ENCODE data around the gene ARPIN. TPM values are rescaled to one million over a fixed set of nuclear protein-coding genes. Genes with fewer than 3 reads are reported as not detected.
"Not testable (repeated sequence)": the region's sequence is repeated elsewhere in the genome, so short reads cannot be mapped to it uniquely, and the experiment has no call there.

Gene ARPIN
- total and polyA plus RNA-seq, 5 donors: 10.1 to 16.0 (median 12.9) TPM

- Histone ChIP-seq H3K4me1 (ENCODE audit: control insufficient read depth, insufficient read depth, low read length) (no peaks in the 10 kb centered on the region), H3K9me3 (ENCODE audit: control insufficient read depth, low read length) (no peaks in the 10 kb centered on the region), H3K27me3 (ENCODE audit: control insufficient read depth, insufficient read depth) (no peaks in the 10 kb centered on the region), H3K27ac (ENCODE audit: low read length) (no peak overlapping the region), H3K4me3 (ENCODE audit: low read length) (no peak overlapping the region)
- intact Hi-C loops (cut with DNase I): no loop called here
- ATAC-seq (no peak), DNase-seq (no peak)
- 87% methylated on average over 9 of the region's 9 CpGs for WGBS
Measured at GRCh38 chr15:89858661-89859458, 53.9 kb downstream of the ARPIN start.

- WGBS: 86% methylated on average over 3 of the region's 3 CpGs
- ATAC-seq (peak in 1 of 2 donors; percentile 26), DNase-seq (no peak)
- Histone ChIP-seq H3K4me1 (ENCODE audit: control insufficient read depth, insufficient read depth, low read length) (no peaks in the 10 kb centered on the region), H3K4me3 (ENCODE audit: low read length) (no peak overlapping the region), H3K9me3 (ENCODE audit: control insufficient read depth, low read length) (no peaks in the 10 kb centered on the region), H3K27me3 (ENCODE audit: control insufficient read depth, insufficient read depth) (no peaks in the 10 kb centered on the region), H3K27ac (ENCODE audit: low read length) (no peak overlapping the region)
- intact Hi-C loops (cut with DNase I): no loop called here
Measured at GRCh38 chr15:89857673-89858072, 55.1 kb downstream of the ARPIN start.

GRCh38 chr15:89855948-89856347, 56.8 kb downstream of the ARPIN start:
- 93% methylated on average over 3 of the region's 3 CpGs for WGBS
- Histone ChIP-seq H3K27ac (ENCODE audit: low read length) (no peak overlapping the region), H3K9me3 (ENCODE audit: control insufficient read depth, low read length) (no peaks in the 10 kb centered on the region), H3K4me3 (ENCODE audit: low read length) (no peak overlapping the region), H3K27me3 (ENCODE audit: control insufficient read depth, insufficient read depth) (no peaks in the 10 kb centered on the region), H3K4me1 (ENCODE audit: control insufficient read depth, insufficient read depth, low read length) (no peaks in the 10 kb centered on the region)
- no peak for ATAC-seq
- intact Hi-C loops (cut with DNase I): no loop called here
- no peak for DNase-seq

GRCh38 chr15:89854863-89855262, 57.9 kb downstream of the ARPIN start:
- H3K4me3 ChIP-seq (ENCODE audit: low read length); intact Hi-C loops (cut with DNase I); H3K9me3 ChIP-seq (ENCODE audit: control insufficient read depth, low read length); ATAC-seq; H3K4me1 ChIP-seq (ENCODE audit: control insufficient read depth, insufficient read depth, low read length); H3K27me3 ChIP-seq (ENCODE audit: control insufficient read depth, insufficient read depth); H3K27ac ChIP-seq (ENCODE audit: low read length); DNase-seq: not testable (repeated sequence)
- 96% methylated on average over 11 of the region's 17 CpGs for WGBS

GRCh38 chr15:89852342-89852995, 60.3 kb downstream of the ARPIN start:
- DNase-seq (no peak), ATAC-seq (no peak)
- Histone ChIP-seq H3K9me3 (ENCODE audit: control insufficient read depth, low read length) (no peaks in the 10 kb centered on the region), H3K4me1 (ENCODE audit: control insufficient read depth, insufficient read depth, low read length) (no peaks in the 10 kb centered on the region), H3K27me3 (ENCODE audit: control insufficient read depth, insufficient read depth) (no peaks in the 10 kb centered on the region), H3K27ac (ENCODE audit: low read length) (no peak overlapping the region), H3K4me3 (ENCODE audit: low read length) (no peak overlapping the region)
- 94% methylated on average over 3 of the region's 3 CpGs for WGBS
- intact Hi-C loops (cut with DNase I): no loop called here

- no peaks in the 10 kb centered on the region for H3K9me3 ChIP-seq (ENCODE audit: control insufficient read depth, low read length)
- intact Hi-C loops (cut with DNase I): no loop called here
- 88% methylated on average over 5 of the region's 5 CpGs for WGBS
- H3K27ac ChIP-seq (ENCODE audit: low read length): no peak overlapping the region
- no peaks in the 10 kb centered on the region for H3K4me1 ChIP-seq (ENCODE audit: control insufficient read depth, insufficient read depth, low read length)
- DNase-seq (no peak), ATAC-seq (no peak)
- H3K27me3 ChIP-seq (ENCODE audit: control insufficient read depth, insufficient read depth): no peaks in the 10 kb centered on the region
- H3K4me3 ChIP-seq (ENCODE audit: low read length): no peak overlapping the region
Measured at GRCh38 chr15:89851673-89852341, 60.9 kb downstream of the ARPIN start.

GRCh38 chr15:89848970-89849292, 63.8 kb downstream of the ARPIN start:
- H3K4me1 ChIP-seq (ENCODE audit: control insufficient read depth, insufficient read depth, low read length): no peaks in the 10 kb centered on the region
- WGBS: 90% methylated on average over 2 of the region's 2 CpGs
- DNase-seq (no peak), ATAC-seq (no peak)
- intact Hi-C loops (cut with DNase I): no loop called here
- no peaks in the 10 kb centered on the region for H3K27me3 ChIP-seq (ENCODE audit: control insufficient read depth, insufficient read depth)
- H3K27ac ChIP-seq (ENCODE audit: low read length): no peak overlapping the region
- H3K4me3 ChIP-seq (ENCODE audit: low read length): no peak overlapping the region
- no peaks in the 10 kb centered on the region for H3K9me3 ChIP-seq (ENCODE audit: control insufficient read depth, low read length)

- DNase-seq (no peak), ATAC-seq (no peak)
- H3K9me3 ChIP-seq (ENCODE audit: control insufficient read depth, low read length): no peaks in the 10 kb centered on the region
- intact Hi-C loops (cut with DNase I): no loop called here
- H3K4me3 ChIP-seq (ENCODE audit: low read length): no peak overlapping the region
- no peak overlapping the region for H3K27ac ChIP-seq (ENCODE audit: low read length)
- WGBS: 86% methylated on average over 2 of the region's 2 CpGs
- H3K4me1 ChIP-seq (ENCODE audit: control insufficient read depth, insufficient read depth, low read length): no peaks in the 10 kb centered on the region
- no peaks in the 10 kb centered on the region for H3K27me3 ChIP-seq (ENCODE audit: control insufficient read depth, insufficient read depth)
Measured at GRCh38 chr15:89847101-89847500, 65.7 kb downstream of the ARPIN start.

- H3K9me3 ChIP-seq (ENCODE audit: control insufficient read depth, low read length): no peaks in the 10 kb centered on the region
- intact Hi-C loops (cut with DNase I): no loop called here
- 87% methylated on average over 5 of the region's 5 CpGs for WGBS
- DNase-seq (no peak), ATAC-seq (no peak)
- H3K4me3 ChIP-seq (ENCODE audit: low read length): no peak overlapping the region
- H3K4me1 ChIP-seq (ENCODE audit: control insufficient read depth, insufficient read depth, low read length): no peaks in the 10 kb centered on the region
- H3K27ac ChIP-seq (ENCODE audit: low read length): no peak overlapping the region
- H3K27me3 ChIP-seq (ENCODE audit: control insufficient read depth, insufficient read depth): no peaks in the 10 kb centered on the region
Measured at GRCh38 chr15:89845305-89845893, 67.4 kb downstream of the ARPIN start.
